Kasumi-1 (cell line): ENCODE measurements around the gene FBP1.
"Not testable (repeated sequence)": the region's sequence is repeated elsewhere in the genome, so short reads cannot be mapped to it uniquely, and the experiment has no call there.

Source experiments
- DNase-seq, 2 experiments: peaks; one replicate each; lab custom pipeline; 2025; lab: John Stamatoyannopoulos, UW

Gene FBP1

DNA sequence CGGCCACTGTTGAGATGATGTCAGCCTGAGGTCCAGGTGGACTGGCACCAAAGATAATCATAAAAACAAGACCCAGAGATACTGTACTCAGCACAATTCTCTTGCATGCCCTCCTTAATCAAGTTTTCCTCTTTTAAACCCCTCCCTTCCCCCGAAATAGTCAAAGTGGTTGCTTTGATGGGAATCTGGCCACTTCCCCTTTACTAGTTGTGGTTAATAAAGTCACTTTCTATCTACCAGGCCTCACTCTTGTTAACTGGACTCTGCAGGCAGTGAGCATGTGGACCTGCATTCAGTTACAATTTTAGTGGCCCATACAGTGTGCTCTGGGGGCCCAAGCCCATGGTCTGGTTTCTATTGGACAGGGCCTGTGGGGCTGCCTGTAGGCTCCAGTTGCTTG is 63.2 kb downstream of the FBP1 start:
- DNase-seq, result no peak

DNA sequence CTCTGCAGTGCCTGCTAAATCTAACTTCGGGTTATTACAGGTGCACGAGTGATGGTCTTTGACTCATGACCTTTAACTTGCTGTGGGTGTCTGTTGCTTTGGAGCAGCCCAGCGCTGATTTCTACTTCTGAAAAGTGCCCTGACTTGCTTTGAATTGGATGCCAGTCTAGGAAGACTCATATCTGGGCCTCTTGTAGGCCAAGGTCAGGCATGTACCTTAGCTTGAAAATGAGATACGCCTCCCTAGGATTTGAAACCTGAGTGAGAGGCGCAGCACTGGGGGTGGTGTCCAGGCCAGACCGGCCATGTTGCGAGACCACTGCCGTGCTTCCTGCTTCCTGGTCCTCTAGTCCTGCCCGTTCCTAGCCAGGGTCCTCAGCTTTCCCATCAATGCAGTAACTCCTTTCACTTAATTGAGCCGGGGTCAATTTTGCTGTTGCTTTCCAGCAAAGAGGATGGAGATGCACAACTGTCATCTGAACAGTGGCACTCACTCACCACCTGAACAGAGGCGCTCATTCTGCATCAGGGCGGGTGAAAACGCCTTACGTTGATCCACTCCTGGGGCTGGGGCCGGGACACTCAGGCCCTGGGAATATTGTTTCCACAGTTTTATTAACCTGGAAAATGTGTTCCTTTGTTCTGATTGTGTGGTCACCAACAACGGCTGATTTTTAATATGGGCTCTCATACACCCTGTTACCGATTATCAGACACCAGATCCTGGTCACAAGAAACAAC is 70.2 kb downstream of the FBP1 start:
- no peak for DNase-seq

DNA sequence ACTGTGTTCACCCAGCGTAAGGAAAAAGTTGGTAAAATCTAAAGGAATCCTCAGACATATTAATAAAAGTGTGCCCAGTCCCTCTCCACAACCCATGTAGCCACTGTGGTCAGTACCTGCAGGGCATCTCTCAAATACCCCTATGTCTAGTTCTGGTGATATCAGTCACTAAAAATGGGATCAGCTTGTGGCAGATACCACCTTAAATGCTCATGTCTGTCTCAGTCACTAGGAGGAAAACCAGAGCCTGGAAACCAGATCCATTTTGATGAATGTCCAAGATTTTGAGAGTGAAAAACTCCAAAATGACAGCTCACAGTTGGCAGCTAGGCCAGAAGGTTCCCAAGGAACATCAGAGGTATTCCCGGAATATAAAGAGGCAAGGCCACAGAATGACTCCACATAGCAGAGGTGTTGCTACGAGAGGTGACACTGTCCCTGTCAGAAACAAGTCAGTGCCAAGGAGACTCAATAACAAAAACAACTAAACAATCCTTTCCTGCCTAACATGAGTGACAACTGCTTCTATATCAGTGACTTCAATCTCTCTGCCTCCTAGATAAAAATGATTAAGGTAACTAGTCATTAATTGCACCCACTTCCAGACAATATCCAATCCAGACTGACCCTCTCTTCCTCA is 70.9 kb downstream of the FBP1 start:
- no peak for DNase-seq

DNA sequence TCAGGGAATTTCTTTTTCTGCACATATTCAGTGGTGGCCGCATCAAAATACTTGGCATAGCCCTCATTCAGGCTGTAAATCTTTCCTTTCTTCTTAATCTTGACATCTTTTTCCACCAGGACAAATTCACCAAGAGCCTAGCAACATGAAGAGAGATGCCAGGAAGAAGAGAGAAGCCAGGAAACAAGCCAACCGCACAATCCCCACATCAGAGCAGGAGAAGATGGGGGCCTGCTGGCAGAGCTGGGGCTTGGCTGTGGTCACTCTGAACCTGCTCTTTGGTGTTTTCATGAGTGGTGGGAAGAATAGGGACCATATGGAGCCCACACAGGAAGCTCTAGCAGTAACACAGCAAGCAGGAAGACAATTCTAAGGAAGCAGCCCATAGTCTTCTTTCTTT is 72.0 kb downstream of the FBP1 start:
- no peak for DNase-seq

DNA sequence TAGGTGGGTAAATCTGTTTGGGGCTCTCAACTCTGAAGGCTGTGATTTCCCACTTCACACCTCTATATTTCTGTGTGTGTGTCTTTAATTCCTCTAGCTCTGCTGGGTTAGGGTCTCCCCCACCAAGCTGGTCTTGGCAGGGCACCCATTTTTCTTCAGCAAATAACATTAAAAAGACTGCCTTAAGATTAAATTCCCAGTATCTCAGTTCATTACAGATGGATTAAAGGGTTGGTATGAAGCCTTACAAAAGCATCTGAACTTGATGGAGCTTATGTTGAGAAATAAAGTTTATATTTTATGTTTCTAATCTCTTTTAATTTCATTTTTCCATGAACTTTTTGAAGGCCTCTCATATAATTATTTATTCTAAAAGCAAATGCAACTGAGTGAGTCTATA is 72.8 kb downstream of the FBP1 start:
- DNase-seq, result no peak

DNA sequence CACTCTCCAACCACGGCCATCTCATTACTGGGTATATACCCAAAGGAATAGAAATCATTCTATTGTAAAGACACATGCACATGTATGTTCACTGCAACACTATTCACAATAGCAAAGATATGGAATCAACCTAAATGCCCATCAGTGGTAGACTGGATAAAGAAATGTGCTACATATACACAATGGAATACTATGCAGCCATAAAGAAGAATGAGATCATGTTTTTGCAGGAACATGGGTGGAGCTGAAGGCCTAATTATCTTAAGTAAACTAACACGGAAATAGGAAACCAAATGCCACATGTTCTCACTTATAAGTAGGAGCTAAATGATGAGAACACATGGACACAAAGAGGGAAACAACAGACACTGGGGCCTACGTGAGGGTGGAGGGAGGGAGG is 75.0 kb downstream of the FBP1 start:
- not testable (repeated sequence) for DNase-seq

DNA sequence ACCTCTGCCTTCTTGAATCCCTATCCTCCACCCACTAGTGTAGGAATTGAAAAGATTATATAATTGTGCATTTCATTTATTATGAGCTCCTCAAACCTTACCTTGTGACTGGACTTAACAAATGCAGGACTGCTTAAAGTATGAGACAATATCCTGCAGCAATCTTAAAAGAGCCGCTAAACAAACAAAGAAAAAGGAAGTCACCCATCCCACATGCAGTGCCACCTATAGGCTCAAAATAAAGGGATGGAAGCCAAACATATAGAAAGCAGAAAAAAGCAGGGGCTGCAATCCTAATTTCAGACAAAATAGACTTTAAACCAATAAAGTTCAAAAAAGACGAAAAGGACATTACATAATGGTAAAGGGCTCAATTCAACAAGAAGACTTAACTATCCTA is 75.8 kb downstream of the FBP1 start:
- peak; percentile 31 to 34 for DNase-seq

DNA sequence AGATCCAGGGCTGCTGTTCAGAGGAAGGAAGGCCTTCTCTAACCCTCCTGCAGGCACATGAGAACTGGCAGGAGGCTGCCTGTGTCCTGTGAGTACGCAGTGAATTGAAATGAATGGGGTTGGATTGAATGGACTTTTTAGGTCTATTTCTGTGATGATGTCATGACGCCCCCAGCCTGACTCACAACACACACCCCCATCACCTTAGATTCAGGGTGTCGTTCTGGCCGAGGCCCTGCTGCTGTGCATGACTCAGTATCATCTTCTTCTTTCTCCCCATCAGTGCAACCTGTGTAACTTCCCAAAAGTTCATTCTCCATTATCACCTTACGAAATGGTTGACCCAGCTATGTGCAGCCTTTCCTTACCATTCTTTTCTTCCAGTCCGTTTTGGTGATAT is 79.1 kb downstream of the FBP1 start:
- no peak for DNase-seq

DNA sequence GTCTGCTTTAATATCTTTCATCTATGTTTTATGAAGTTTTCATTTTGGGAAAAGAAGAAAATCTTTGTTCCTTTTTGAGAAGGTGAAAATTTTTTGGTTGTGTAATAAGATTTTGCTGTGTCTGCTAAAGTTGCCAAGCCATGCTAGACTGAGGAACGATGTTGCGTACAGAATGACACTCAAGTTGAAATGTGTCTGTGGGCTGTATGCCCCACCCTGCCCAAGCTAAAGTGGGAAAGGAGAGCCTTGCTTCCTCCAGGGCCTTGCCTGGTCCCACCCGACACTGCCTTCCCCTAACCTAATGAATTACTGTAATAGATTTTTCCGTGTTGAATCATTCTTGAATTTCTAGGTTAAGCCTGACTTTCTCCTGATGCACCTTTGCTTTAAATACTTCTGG is 81.9 kb downstream of the FBP1 start:
- no peak for DNase-seq

DNA sequence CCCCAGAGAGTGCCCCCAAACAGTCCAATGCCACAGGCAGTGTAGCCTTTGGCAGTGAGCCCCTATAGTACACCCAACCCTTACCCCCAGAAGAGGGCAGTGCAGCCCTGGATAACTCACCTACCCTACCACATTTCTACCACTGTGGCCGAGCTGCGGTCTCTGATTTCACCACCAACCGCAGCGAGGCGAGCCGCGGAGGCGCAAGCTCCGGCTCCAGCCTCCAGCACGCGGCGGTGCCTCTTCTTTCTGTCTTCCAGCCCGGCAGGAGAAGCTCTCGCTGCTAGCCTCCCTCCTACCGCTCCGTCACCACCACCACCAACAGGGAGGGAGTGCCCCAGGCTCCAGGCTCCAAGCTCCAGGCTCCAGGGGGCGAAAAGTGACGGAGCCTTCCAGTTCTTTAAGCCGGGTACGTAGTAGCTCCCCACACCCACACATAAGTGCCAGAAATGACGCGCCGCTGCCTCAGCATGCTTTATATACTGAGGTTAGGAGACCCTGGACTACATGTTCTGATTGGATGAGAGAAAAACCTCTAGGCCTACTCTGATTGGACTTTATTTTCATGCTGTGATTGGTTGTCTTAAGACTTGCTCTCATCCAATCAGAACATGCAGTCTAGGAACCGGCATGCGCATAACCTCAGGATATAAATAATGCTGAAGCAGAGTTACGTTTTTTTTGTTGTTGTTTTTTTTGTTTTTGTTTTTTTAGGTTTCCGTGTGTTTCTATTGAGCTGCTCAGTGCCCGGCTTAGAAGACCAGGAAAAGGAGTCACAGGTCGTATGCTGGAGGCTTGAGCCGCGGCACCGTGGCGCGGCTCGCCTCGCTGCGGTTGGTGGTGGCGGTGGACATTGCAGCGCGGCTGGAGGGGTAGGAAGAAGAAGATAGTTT is 84.6 kb downstream of the FBP1 start, which contains the start of gene PCAT7:
Gene PCAT7 (plus strand): TSS at position 645 of the 893 bp plus-strand sequence.
- DNase-seq, result peak; percentile 51 to 74

DNA sequence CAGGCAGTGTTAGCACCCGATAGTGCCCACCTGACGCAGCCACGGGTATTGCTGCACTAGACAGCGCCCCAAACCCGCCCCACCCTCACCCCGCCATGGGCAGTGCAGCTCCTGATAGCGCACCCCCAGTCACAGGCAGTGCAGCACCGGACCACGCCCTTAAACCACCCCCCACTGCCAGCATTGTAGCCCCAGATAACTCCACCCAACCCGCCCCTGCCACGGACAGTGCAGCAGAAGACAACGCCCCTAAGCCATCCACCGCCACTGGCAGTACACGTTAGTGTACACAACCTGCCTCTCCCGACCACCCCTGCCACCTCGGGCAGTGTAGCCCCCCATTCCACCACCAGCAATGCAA is 85.3 kb downstream of the FBP1 start:
- DNase-seq, result no peak
